Activated naive CD4-positive, alpha-beta T cell (primary cell): Measurements from ENCODE around the gene AQP9.
"Not testable (repeated sequence)": the region's sequence is repeated elsewhere in the genome, so short reads cannot be mapped to it uniquely, and the experiment has no call there.

Experiments
- DNase-seq, 4 experiments: peaks; one replicate each; lab custom pipeline; 2025; lab: John Stamatoyannopoulos, UW

Gene AQP9

GRCh38 chr15:58179741-58180381 lies 41.7 kb downstream of the AQP9 start:
- no peak for DNase-seq

- DNase-seq, result no peak
Observed at GRCh38 chr15:58182460-58183163, 44.4 kb downstream of the AQP9 start.

GRCh38 chr15:58185439-58185838 lies 47.3 kb downstream of the AQP9 start:
- DNase-seq, result no peak

- no peak for DNase-seq
Observed at GRCh38 chr15:58189148-58189811, 51.1 kb downstream of the AQP9 start.

GRCh38 chr15:58190419-58190818 lies 52.2 kb downstream of the AQP9 start:
- DNase-seq, result no peak

- not testable (repeated sequence) for DNase-seq
Observed at GRCh38 chr15:58193636-58194035, 55.5 kb downstream of the AQP9 start.

- no peak for DNase-seq
Observed at GRCh38 chr15:58200739-58201138, 62.6 kb downstream of the AQP9 start.

- DNase-seq, result no peak
Observed at GRCh38 chr15:58201516-58201915, 63.3 kb downstream of the AQP9 start.

- no peak for DNase-seq
Observed at GRCh38 chr15:58203537-58203936, 65.4 kb downstream of the AQP9 start.

GRCh38 chr15:58206151-58206550 lies 68.0 kb downstream of the AQP9 start:
- DNase-seq, result no peak

GRCh38 chr15:58208217-58208616 lies 70.0 kb downstream of the AQP9 start:
- DNase-seq, result not testable (repeated sequence)

GRCh38 chr15:58209007-58209481 lies 70.9 kb downstream of the AQP9 start:
- not testable (repeated sequence) for DNase-seq

- DNase-seq, result not testable (repeated sequence)
Observed at GRCh38 chr15:58210031-58210430, 71.8 kb downstream of the AQP9 start.

- no peak for DNase-seq
Observed at GRCh38 chr15:58212909-58213526, 74.8 kb downstream of the AQP9 start.

- no peak for DNase-seq
Observed at GRCh38 chr15:58213587-58214338, 75.6 kb downstream of the AQP9 start.

- no peak for DNase-seq
Observed at GRCh38 chr15:58214591-58215340, 76.6 kb downstream of the AQP9 start.

- no peak for DNase-seq
Observed at GRCh38 chr15:58217460-58217859, 79.3 kb downstream of the AQP9 start.

GRCh38 chr15:58221591-58222241 lies 83.5 kb downstream of the AQP9 start:
- no peak for DNase-seq

- DNase-seq, result no peak
Observed at GRCh38 chr15:58222679-58223078, 84.5 kb downstream of the AQP9 start.

GRCh38 chr15:58223432-58223831 lies 85.3 kb downstream of the AQP9 start:
- DNase-seq, result no peak

GRCh38 chr15:58224068-58224467 lies 85.9 kb downstream of the AQP9 start:
- DNase-seq, result no peak
